Testis (tissue), 2 donors: ENCODE results near the gene PER2.

Source experiments
- POLR2A ChIP-seq: fragments of 450-650 bp; IDR thresholded peaks from one replicate; pipeline ENCODE4 v1.6.1; 2017; ENCODE audit warnings: antibody characterized with exemption, mild to moderate bottlenecking, moderate library complexity
- TF ChIP-seq, protein P1 (sequence below), 3 experiments: fragments of 450-650 bp in 2 of 3; fragments of 200-600 bp in 1 of 3; sonication (generic) in 1 of 3; IDR thresholded peaks; one replicate each; pipeline ENCODE4 v1.5.1; 2016 to 2019; ENCODE audit warnings: antibody characterized with exemption in 3 of 3, mild to moderate bottlenecking in 2 of 3, moderate library complexity in 1 of 3

DNA sequence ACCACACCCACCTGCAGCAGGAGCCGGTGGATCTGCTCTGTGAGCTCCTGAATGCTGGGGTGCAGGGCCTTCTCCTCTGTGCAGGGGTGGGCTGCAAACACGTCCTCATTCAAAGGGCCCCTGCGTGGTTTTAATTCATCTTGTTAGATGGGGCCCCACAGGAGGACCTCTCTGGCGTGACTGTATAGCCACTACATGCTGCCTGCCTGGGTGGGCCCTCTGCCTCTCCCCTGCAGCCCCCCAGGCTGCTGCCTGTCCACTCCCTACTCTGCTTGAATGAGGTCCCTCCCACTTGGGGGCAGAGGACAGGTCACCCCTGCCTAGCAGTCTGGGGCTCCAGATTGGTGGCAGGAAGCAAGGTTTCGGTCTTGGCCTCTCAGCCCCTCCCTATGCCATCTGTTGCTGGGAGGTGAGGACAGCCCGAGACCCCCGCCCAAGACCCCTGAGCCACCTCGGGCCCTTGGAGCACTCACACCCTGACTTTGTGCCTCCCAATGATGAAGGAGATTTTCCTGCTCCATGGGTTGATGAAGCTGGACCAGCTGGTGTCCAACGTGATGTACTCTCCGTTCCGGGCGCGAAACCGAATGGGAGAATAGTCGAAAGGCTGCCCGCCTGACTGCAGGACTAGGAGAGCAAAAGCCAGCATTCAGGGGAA lies 26.6 kb downstream of the PER2 start:
- TF ChIP-seq, protein P1, sequence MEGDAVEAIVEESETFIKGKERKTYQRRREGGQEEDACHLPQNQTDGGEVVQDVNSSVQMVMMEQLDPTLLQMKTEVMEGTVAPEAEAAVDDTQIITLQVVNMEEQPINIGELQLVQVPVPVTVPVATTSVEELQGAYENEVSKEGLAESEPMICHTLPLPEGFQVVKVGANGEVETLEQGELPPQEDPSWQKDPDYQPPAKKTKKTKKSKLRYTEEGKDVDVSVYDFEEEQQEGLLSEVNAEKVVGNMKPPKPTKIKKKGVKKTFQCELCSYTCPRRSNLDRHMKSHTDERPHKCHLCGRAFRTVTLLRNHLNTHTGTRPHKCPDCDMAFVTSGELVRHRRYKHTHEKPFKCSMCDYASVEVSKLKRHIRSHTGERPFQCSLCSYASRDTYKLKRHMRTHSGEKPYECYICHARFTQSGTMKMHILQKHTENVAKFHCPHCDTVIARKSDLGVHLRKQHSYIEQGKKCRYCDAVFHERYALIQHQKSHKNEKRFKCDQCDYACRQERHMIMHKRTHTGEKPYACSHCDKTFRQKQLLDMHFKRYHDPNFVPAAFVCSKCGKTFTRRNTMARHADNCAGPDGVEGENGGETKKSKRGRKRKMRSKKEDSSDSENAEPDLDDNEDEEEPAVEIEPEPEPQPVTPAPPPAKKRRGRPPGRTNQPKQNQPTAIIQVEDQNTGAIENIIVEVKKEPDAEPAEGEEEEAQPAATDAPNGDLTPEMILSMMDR (IDR thresholded peaks at IDR 0.05): no peak
- no peak for TF ChIP-seq POLR2A
